GM18907 (cell line): Measurements from ENCODE around the gene CLDN4.

Experiments used
- ATAC-seq: cut with Tn5 transposase; IDR thresholded peaks from one replicate; pipeline ENCODE4 v1.9.1; 2021; ENCODE audit warnings: mild to moderate bottlenecking, moderate library complexity; ENCODE audit not compliant: unreplicated experiment

CLDN4 gene

GRCh38 chr7:73871163-73872011 lies 40.6 kb downstream of the CLDN4 start:
- ATAC-seq = no peak

GRCh38 chr7:73872056-73872908 lies 41.5 kb downstream of the CLDN4 start:
- ATAC-seq = no peak

- ATAC-seq = no peak
Observed at GRCh38 chr7:73876361-73876760, 45.6 kb downstream of the CLDN4 start.

- ATAC-seq = no peak
Observed at GRCh38 chr7:73876973-73877372, 46.2 kb downstream of the CLDN4 start.

- no peak for ATAC-seq
Observed at GRCh38 chr7:73879977-73880681, 49.3 kb downstream of the CLDN4 start.

- ATAC-seq = no peak
Observed at GRCh38 chr7:73880755-73881328, 50.0 kb downstream of the CLDN4 start.

GRCh38 chr7:73881352-73882046 lies 50.7 kb downstream of the CLDN4 start:
- no peak for ATAC-seq

GRCh38 chr7:73882047-73882402 lies 51.2 kb downstream of the CLDN4 start:
- ATAC-seq = no peak
